Thyroid gland (tissue), 4 donors: ENCODE measurements around the gene CACNG5.

Source experiments
- CTCF ChIP-seq, 6 experiments: fragments of 200-600 bp in 3 of 6; fragments of 450-650 bp in 3 of 6; sonication (generic) in 3 of 6; IDR thresholded peaks; one replicate each; pipeline ENCODE4 v1.5.1; 2016 to 2019; ENCODE audit warnings: antibody characterized with exemption in 6 of 6, mild to moderate bottlenecking in 2 of 6, inconsistent platforms in 1 of 6, moderate library complexity in 1 of 6
- POLR2A ChIP-seq, 2 donors: fragments of 450-650 bp; IDR thresholded peaks; one replicate each; pipeline ENCODE4 v1.6.1; 2017; ENCODE audit warnings: antibody characterized with exemption in 2 of 2, mild to moderate bottlenecking in 2 of 2, moderate library complexity in 1 of 2

GRCh38 chr17:66793814-66794213 is 41.1 kb upstream of the CACNG5 start:
- TF ChIP-seq CTCF (IDR thresholded peaks at IDR 0.05) (no peak), POLR2A (IDR thresholded peaks at IDR 0.05) (no peak)
